GM12865 (cell line): Measurements from ENCODE around the gene PPOX.

ENCODE experiments used
- DNase-seq: peaks from one replicate; pipeline ENCODE4 v3.0.0; 2010; ENCODE audit warnings: low read depth
- H3K4me3 ChIP-seq: 2 replicates; pipeline ENCODE4 v1.5.1; 2011; ENCODE audit warnings: mild to moderate bottlenecking, low read depth, low read length, control low read depth
- CTCF ChIP-seq: IDR thresholded peaks from 2 replicates; pipeline ENCODE4 v1.5.1; 2011; ENCODE audit warnings: low read length, control low read depth, low read depth, inconsistent platforms; ENCODE audit not compliant: insufficient read depth; ENCODE audit errors: missing control alignments

Gene PPOX

GRCh38 chr1:161168906-161169305 lies 2.7 kb downstream of the PPOX start:
- H3K4me3 ChIP-seq, result no peak overlapping the region
- TF ChIP-seq CTCF, result no peak
- no peak for DNase-seq

- no peak for DNase-seq
- no peak for TF ChIP-seq CTCF
- H3K4me3 ChIP-seq, result no peak overlapping the region
These were observed 5.0 kb downstream of the PPOX start for GRCh38 chr1:161171191-161171590.

- H3K4me3 ChIP-seq, result no peak overlapping the region
- DNase-seq, result no peak
- TF ChIP-seq CTCF, result no peak
These were observed 5.5 kb downstream of the PPOX start for GRCh38 chr1:161171696-161172095.

GRCh38 chr1:161172349-161172748 lies 6.1 kb downstream of the PPOX start:
- no peak for TF ChIP-seq CTCF
- no peak overlapping the region for H3K4me3 ChIP-seq
- DNase-seq, result no peak

- no peak for DNase-seq
- TF ChIP-seq CTCF, result no peak
These were observed 6.7 kb downstream of the PPOX start for GRCh38 chr1:161172776-161173376.

GRCh38 chr1:161173711-161174110 lies 7.5 kb downstream of the PPOX start:
- no peak for DNase-seq
- no peak overlapping the region for H3K4me3 ChIP-seq
- TF ChIP-seq CTCF, result no peak

More at GRCh38 chr1:161172776-161173376, 6.7 kb downstream of the PPOX start:
- no peak overlapping the region for H3K4me3 ChIP-seq

- no peak for TF ChIP-seq CTCF
- no peak for DNase-seq
- no peak overlapping the region for H3K4me3 ChIP-seq
These were observed 8.7 kb downstream of the PPOX start for GRCh38 chr1:161174911-161175310.
